Naive thymus-derived CD4-positive, alpha-beta T cell (primary cell): ENCODE measurements around the gene PARD3B. TPM values are rescaled to one million over a fixed set of nuclear protein-coding genes. Genes with fewer than 3 reads are reported as not detected.
A peak's percentile ranks its signal among the peaks of the same experiment; 100 is the strongest.

Experiments
- ATAC-seq: fragments of 150-1000 bp; cut with Tn5 transposase; 2 replicates; pipeline ENCODE4 v1.10.0; 2021; ENCODE audit warnings: mild to moderate bottlenecking, moderate library complexity
- CTCF ChIA-PET: fragments of 350-600 bp; sonication (Branson Sonifier 250); formaldehyde crosslinking; loops from one replicate; lab custom pipeline; 2021; ENCODE audit warnings: antibody characterized with exemption; lab: Charles Lee
- POLR2A ChIA-PET: fragments of 350-600 bp; sonication (Branson Sonifier 250); formaldehyde crosslinking; loops from one replicate; lab custom pipeline; 2021; ENCODE audit warnings: antibody characterized with exemption, inconsistent platforms; lab: Charles Lee
- DNase-seq, 9 donors: peaks; one replicate each; pipeline versions ENCODE4 v3.0.0 to v3.0.0-alpha.2; 2020 to 2022; ENCODE audit warnings: mixed read lengths in 1 of 9
- H3K27ac ChIP-seq: one replicate; pipeline ENCODE4 v1.7.0; 2013; ENCODE audit warnings: mild to moderate bottlenecking, low read depth, low read length, moderate library complexity
- H3K27me3 ChIP-seq, 2 donors: one replicate each; pipeline ENCODE4 v1.7.0; 2013; ENCODE audit warnings: low read length in 2 of 2, mild to moderate bottlenecking in 2 of 2, moderate library complexity in 2 of 2; ENCODE audit not compliant: control insufficient read depth in 2 of 2, insufficient read depth in 2 of 2
- H3K36me3 ChIP-seq, 3 experiments: 1 replicate in 2 of 3; 2 replicates in 1 of 3; pipeline ENCODE4 v1.7.0; 2013; ENCODE audit warnings: low read length in 3 of 3, mild to moderate bottlenecking in 3 of 3, moderate library complexity in 1 of 3; ENCODE audit not compliant: insufficient read depth in 3 of 3, control insufficient read depth in 2 of 3
- H3K4me1 ChIP-seq, 2 donors: one replicate each; pipeline ENCODE4 v1.7.0; 2013; ENCODE audit warnings: low read length in 2 of 2, mild to moderate bottlenecking in 2 of 2, moderate library complexity in 1 of 2; ENCODE audit not compliant: control insufficient read depth in 2 of 2, insufficient read depth in 2 of 2
- H3K4me3 ChIP-seq: 2 replicates; pipeline ENCODE4 v1.7.0; 2013; ENCODE audit warnings: mild to moderate bottlenecking, low read length
- H3K9me3 ChIP-seq, 3 experiments: 1 replicate in 2 of 3; 2 replicates in 1 of 3; pipeline ENCODE4 v1.7.0; 2013; ENCODE audit warnings: low read length in 3 of 3; ENCODE audit not compliant: control insufficient read depth in 2 of 3
- H3K27ac Mint-ChIP-seq, 9 donors: one replicate each; pipeline ENCODE4 v1.8.0; 2020 to 2022; ENCODE audit warnings: mixed read lengths in 9 of 9, mild to moderate bottlenecking in 8 of 9, moderate library complexity in 5 of 9, inconsistent platforms in 2 of 9
- H3K27me3 Mint-ChIP-seq, 5 donors: one replicate each; pipeline ENCODE4 v1.8.0; 2021 to 2022; ENCODE audit warnings: mixed read lengths in 5 of 5, mild to moderate bottlenecking in 1 of 5
- H3K36me3 Mint-ChIP-seq, 5 donors: one replicate each; pipeline ENCODE4 v1.8.0; 2020 to 2022; ENCODE audit warnings: mixed read lengths in 5 of 5, mild to moderate bottlenecking in 3 of 5, inconsistent platforms in 1 of 5
- H3K4me1 Mint-ChIP-seq, 7 donors: one replicate each; pipeline ENCODE4 v1.8.0; 2020 to 2022; ENCODE audit warnings: mixed read lengths in 7 of 7, mild to moderate bottlenecking in 3 of 7, inconsistent platforms in 1 of 7
- H3K4me3 Mint-ChIP-seq, 10 donors: one replicate each; pipeline ENCODE4 v1.8.0; 2020 to 2022; ENCODE audit warnings: mild to moderate bottlenecking in 10 of 10, mixed read lengths in 10 of 10, moderate library complexity in 6 of 10, inconsistent platforms in 2 of 10
- H3K9me3 Mint-ChIP-seq, 11 donors: one replicate each; pipeline ENCODE4 v1.8.0; 2020 to 2022; ENCODE audit warnings: mixed read lengths in 11 of 11, mild to moderate bottlenecking in 4 of 11, inconsistent platforms in 1 of 11, moderate library complexity in 1 of 11
- intact Hi-C, 2 donors: fragments of 100-400 bp; cut with micrococcal nuclease; formaldehyde crosslinking; loops; one replicate each; pipeline ENCODE4 v1.15.1; 2023
- polyA plus RNA-seq, 2 donors: library from polyadenylated mRNA; unstranded; fragments of 300-500 nt; fragmentation: Illumina TruSeq; gene quantifications; one replicate each; pipeline ENCODE4 v1.2.3, GENCODE V29; 2021
- total RNA-seq, 6 experiments: library from RNA in 5 of 6; stranded (reverse) in 5 of 6; gene quantifications; 1 replicate in 5 of 6; 2 replicates in 1 of 6; pipeline ENCODE4 v1.2.3 and lab custom pipeline; 2021 to 2026

The PARD3B gene
- total and polyA plus RNA-seq, 7 experiments from 2014 or later = 0.22 to 4.0 (median 0.87) TPM

DNA sequence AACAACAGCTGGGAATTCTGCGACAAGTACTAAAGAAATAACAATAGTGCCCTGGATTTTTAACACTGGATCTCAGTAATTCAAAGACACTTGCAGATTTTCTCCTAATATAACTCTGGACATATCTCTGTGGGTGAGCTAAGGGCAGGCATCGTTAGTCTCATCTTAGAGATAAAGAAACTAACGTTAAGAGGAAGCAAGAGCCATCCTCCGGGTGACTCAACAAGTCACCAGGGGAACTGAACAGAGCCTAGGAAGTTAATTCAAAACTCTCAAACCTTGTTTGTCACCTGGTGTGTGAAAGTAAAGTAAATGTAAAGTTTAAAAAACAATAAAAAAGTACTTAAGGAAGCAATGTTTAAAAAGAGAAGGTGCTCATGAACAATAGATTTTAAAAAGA, 1095.4 kb downstream of the PARD3B start:
- Mint-ChIP-seq H3K4me3 (no peak overlapping the region), H3K4me1 (peaks cover 0 to 31% (median 21%) of the 10 kb centered on the region in 7 donors), H3K9me3 (peaks cover 0 to 3% (median 0%) of the 10 kb centered on the region in 11 donors), H3K27ac (peak overlapping the region in 1 of 9 donors; percentile 21), H3K36me3 (peaks cover 0 to 7% (median 0%) of the 10 kb centered on the region in 5 donors), H3K27me3 (peaks cover 5 to 20% (median 6%) of the 10 kb centered on the region in 5 donors)
- no peak overlapping the region for H3K27ac ChIP-seq
- H3K4me3 ChIP-seq = no peak overlapping the region
- intact Hi-C loops = no loop called here
- no peaks in the 10 kb centered on the region for H3K9me3 ChIP-seq
- ChIA-PET CTCF (no interaction called here), POLR2A (no interaction called here)
- ATAC-seq = no peak
- DNase-seq = no peak
- H3K27me3 ChIP-seq = no peaks in the 10 kb centered on the region
- no peaks in the 10 kb centered on the region for H3K4me1 ChIP-seq
- no peaks in the 10 kb centered on the region for H3K36me3 ChIP-seq

DNA sequence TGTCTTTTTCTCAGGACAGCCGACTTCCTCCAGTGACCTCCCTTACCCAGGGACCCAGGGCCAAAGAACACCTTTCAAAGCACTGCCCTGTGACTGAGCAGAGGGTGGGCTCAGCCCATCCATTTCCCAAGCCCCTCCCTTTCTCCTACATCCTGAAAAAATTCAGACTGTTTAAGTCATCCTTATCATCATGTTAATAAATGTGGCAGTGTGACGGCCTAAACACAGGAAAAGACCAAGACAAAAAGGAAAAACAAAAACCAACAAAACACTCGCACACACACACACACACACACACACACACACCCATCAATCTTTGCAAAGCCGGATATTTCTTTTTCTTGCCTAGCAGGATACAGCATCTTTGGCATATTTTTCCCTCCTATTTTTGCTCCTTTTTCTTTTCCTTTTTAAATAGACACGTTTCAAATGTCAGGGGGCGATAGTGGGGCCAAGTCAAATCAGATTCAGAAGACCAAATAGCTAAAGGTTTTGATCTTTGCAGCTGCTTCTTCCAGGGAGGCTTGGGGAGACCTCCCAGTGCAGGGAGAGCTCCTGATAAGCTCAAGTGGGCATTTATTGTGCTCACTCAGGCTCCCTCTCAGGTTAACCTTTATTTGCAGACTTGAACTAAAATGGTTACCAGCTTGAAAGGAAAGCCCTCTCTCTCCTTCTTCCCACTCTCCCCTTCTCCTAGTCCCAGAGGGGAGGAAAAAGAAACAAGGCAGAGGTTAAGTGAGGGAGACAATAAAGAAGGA, 1097.5 kb downstream of the PARD3B start:
- ATAC-seq (no peak), DNase-seq (no peak)
- peaks cover 5 to 20% (median 12%) of the 10 kb centered on the region in 5 donors for H3K27me3 Mint-ChIP-seq
- H3K4me3 ChIP-seq = no peak overlapping the region
- ChIA-PET POLR2A (no interaction called here), CTCF (interaction anchor here (0.5 to 1.0 kb wide), 2 partner anchors 20 to 1458 kb away, joined by 3 to 6 read pairs; no protein-coding TSS in a partner anchor)
- no peaks in the 10 kb centered on the region for H3K27me3 ChIP-seq
- no peaks in the 10 kb centered on the region for H3K4me1 ChIP-seq
- no peak overlapping the region for H3K27ac Mint-ChIP-seq
- H3K9me3 ChIP-seq = no peaks in the 10 kb centered on the region
- intact Hi-C loops = no loop called here
- H3K36me3 ChIP-seq = no peaks in the 10 kb centered on the region
- H3K4me3 Mint-ChIP-seq = no peak overlapping the region
- no peak overlapping the region for H3K27ac ChIP-seq
- peaks cover 0 to 3% (median 0%) of the 10 kb centered on the region in 11 donors for H3K9me3 Mint-ChIP-seq
- peaks cover 0 to 15% (median 8%) of the 10 kb centered on the region in 7 donors for H3K4me1 Mint-ChIP-seq
- H3K36me3 Mint-ChIP-seq = peaks cover 0 to 5% (median 0%) of the 10 kb centered on the region in 5 donors

DNA sequence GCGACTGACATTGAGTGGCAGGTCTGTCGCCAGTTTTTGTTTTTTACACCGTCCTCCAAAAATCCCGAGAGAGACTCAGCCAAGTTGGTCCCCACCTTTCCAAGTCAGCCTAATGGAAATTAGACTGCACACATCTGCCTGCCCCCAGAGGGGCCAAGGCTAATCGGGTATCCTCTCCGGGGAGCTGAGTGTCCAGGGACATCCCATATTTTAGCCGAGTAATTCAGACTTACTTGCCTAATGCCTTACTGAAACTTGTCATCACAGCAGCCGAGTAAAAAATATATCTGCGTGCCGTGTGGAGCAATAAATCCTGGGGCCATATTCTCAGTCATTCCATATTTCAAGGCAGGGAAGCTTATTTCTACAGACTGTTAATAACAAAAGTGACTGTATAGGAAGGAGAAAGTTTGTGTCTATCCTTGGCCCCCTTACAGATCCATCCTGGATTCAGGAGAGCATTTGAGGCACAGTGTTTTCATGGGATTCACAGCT, 1098.2 kb downstream of the PARD3B start:
- H3K9me3 ChIP-seq = no peaks in the 10 kb centered on the region
- intact Hi-C loops = no loop called here
- no peaks in the 10 kb centered on the region for H3K4me1 ChIP-seq
- ChIA-PET POLR2A (no interaction called here), CTCF (interaction anchor here (0.5 to 1.0 kb wide), 2 partner anchors 21 to 1458 kb away, joined by 3 to 6 read pairs; no protein-coding TSS in a partner anchor)
- H3K36me3 ChIP-seq = no peaks in the 10 kb centered on the region
- Mint-ChIP-seq H3K4me1 (peaks cover 0 to 10% (median 4%) of the 10 kb centered on the region in 7 donors), H3K9me3 (peaks cover 0 to 3% (median 0%) of the 10 kb centered on the region in 11 donors), H3K36me3 (peaks cover 0 to 5% (median 0%) of the 10 kb centered on the region in 5 donors), H3K4me3 (no peak overlapping the region), H3K27ac (no peak overlapping the region), H3K27me3 (peaks cover 5 to 20% (median 13%) of the 10 kb centered on the region in 5 donors)
- no peak for ATAC-seq
- H3K27ac ChIP-seq = no peak overlapping the region
- H3K27me3 ChIP-seq = no peaks in the 10 kb centered on the region
- DNase-seq = no peak
- no peak overlapping the region for H3K4me3 ChIP-seq

DNA sequence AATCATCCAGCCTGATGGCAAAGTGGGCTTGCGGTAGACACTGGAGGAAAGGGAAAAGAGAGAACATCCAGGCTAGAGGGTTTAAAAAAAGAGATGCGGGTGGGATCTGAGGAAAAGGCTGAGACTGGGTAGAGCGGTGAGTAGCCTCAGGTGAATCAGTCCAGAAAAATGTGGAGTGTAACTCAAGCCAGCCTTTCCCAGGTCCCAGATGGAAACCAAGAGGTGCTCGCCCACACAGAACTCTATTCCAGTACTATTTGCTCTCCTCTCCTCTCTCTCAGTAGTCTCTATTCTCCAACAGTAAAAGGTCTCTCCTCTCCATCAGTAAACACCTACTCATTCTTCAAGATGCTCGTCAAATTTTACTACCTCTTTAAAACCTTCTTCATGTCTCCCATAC, 1098.7 kb downstream of the PARD3B start:
- H3K4me3 Mint-ChIP-seq = no peak overlapping the region
- H3K27me3 Mint-ChIP-seq = peaks cover 5 to 20% (median 13%) of the 10 kb centered on the region in 5 donors
- no peaks in the 10 kb centered on the region for H3K9me3 ChIP-seq
- H3K36me3 Mint-ChIP-seq = peaks cover 0 to 5% (median 0%) of the 10 kb centered on the region in 5 donors
- intact Hi-C loops = no loop called here
- no peak overlapping the region for H3K27ac Mint-ChIP-seq
- H3K27me3 ChIP-seq = no peaks in the 10 kb centered on the region
- ChIA-PET POLR2A (no interaction called here), CTCF (no interaction called here)
- no peaks in the 10 kb centered on the region for H3K4me1 ChIP-seq
- peaks cover 0 to 3% (median 0%) of the 10 kb centered on the region in 11 donors for H3K9me3 Mint-ChIP-seq
- no peak overlapping the region for H3K27ac ChIP-seq
- ATAC-seq = no peak
- peaks cover 0 to 10% (median 0%) of the 10 kb centered on the region in 7 donors for H3K4me1 Mint-ChIP-seq
- no peaks in the 10 kb centered on the region for H3K36me3 ChIP-seq
- no peak for DNase-seq
- no peak overlapping the region for H3K4me3 ChIP-seq

DNA sequence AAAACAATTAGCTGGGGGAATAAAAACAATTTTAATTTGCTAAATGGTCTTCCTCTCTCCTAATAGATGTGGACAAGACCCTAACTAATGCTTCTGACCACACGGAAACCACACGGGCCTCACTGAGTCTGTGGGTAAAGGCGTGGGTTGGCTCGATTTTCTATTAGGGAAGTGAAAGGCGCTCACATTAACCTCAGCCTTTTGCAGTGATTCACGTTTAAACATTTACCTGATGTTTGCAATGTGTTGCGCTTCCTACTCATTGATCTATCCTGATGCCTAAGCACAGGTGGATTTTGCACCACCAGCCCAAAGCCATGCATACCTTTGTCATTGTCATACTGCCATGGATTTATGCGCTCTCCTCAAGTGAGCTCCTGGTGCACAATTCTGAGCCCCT, 1101.4 kb downstream of the PARD3B start:
- H3K4me1 Mint-ChIP-seq = peaks cover 0 to 10% (median 0%) of the 10 kb centered on the region in 7 donors
- peaks cover 0 to 2% (median 0%) of the 10 kb centered on the region in 5 donors for H3K36me3 Mint-ChIP-seq
- Histone ChIP-seq H3K4me3 (no peak overlapping the region), H3K36me3 (no peaks in the 10 kb centered on the region), H3K9me3 (no peaks in the 10 kb centered on the region), H3K27me3 (no peaks in the 10 kb centered on the region), H3K4me1 (no peaks in the 10 kb centered on the region), H3K27ac (no peak overlapping the region)
- ChIA-PET CTCF (no interaction called here), POLR2A (no interaction called here)
- no peak overlapping the region for H3K4me3 Mint-ChIP-seq
- H3K27me3 Mint-ChIP-seq = peaks cover 5 to 17% (median 13%) of the 10 kb centered on the region in 5 donors
- no peaks in the 10 kb centered on the region for H3K9me3 Mint-ChIP-seq
- H3K27ac Mint-ChIP-seq = peak overlapping the region in 1 of 9 donors; percentile 20
- intact Hi-C loops = no loop called here
- ATAC-seq = no peak
- DNase-seq = no peak

DNA sequence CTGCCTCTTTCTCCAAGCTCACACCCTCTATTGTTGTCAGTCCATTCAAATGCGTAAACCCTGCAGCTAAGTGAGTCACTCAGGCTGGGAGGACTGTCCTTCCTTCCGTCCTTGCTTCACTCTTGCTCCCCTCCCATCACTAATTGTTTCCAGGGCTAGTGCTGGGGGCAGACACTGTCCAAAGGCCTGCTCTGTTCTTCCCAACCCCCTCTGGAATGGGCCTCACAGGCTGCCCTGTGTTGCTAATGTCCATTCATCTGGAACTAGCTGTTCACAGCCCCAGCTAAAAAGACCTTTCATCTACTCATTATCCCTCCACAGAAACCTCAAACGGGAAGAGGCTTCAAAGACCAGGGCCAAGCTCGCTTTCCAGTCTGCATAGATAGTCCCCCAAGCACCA, 1105.2 kb downstream of the PARD3B start:
- Histone ChIP-seq H3K27me3 (no peaks in the 10 kb centered on the region), H3K9me3 (no peaks in the 10 kb centered on the region), H3K4me3 (no peak overlapping the region), H3K36me3 (no peaks in the 10 kb centered on the region), H3K4me1 (no peaks in the 10 kb centered on the region), H3K27ac (no peak overlapping the region)
- Mint-ChIP-seq H3K9me3 (no peaks in the 10 kb centered on the region), H3K36me3 (peaks cover 0 to 2% (median 0%) of the 10 kb centered on the region in 5 donors), H3K4me1 (no peaks in the 10 kb centered on the region), H3K4me3 (no peak overlapping the region), H3K27me3 (peaks cover 0 to 9% (median 0%) of the 10 kb centered on the region in 5 donors), H3K27ac (no peak overlapping the region)
- ChIA-PET POLR2A (interaction anchor here (0.6 kb wide), 1 partner anchor 464 kb away, joined by 3 read pairs; no protein-coding TSS in a partner anchor), CTCF (interaction anchor here (1.3 kb wide), 1 partner anchor 275 kb away, joined by 3 read pairs; no protein-coding TSS in a partner anchor)
- ATAC-seq (no peak), DNase-seq (no peak)
- intact Hi-C loops = no loop called here
